Measurements from ENCODE around the gene MTX3. TPM values are rescaled to one million over a fixed set of nuclear protein-coding genes. Genes with fewer than 3 reads are reported as not detected.
A peak's percentile ranks its signal among the peaks of the same experiment; 100 is the strongest.

Gene MTX3
- total and polyA plus RNA-seq, 9 donors = 8.4 to 16.5 (median 12.5) TPM

GRCh38 chr5:80031109-80031508, 40.0 kb upstream of the MTX3 start:
- H3K9me3 ChIP-seq (replicated peaks; ENCODE audit: control insufficient read depth, low read depth, low read length) = no peaks in the 10 kb centered on the region
- 83% methylated on average over 1 of the region's 1 CpG for WGBS (ENCODE audit: insufficient coverage)
- H3K4me1 ChIP-seq (ENCODE audit: control insufficient read depth, insufficient read depth, low read length) = peaks cover 6% of the 10 kb centered on the region
- DNase-seq = no peak
- no peak overlapping the region for H3K4me3 ChIP-seq (ENCODE audit: low read length)
- H3K27me3 ChIP-seq (ENCODE audit: control insufficient read depth, insufficient read depth, low read length) = peaks cover 34% of the 10 kb centered on the region
- no peaks in the 10 kb centered on the region for H3K36me3 ChIP-seq (ENCODE audit: control insufficient read depth, insufficient read depth, low read length)
- no peak overlapping the region for H3K27ac ChIP-seq (ENCODE audit: low read length)

- Histone ChIP-seq H3K27ac (ENCODE audit: low read length) (no peak overlapping the region), H3K4me3 (ENCODE audit: low read length) (no peak overlapping the region), H3K27me3 (ENCODE audit: control insufficient read depth, insufficient read depth, low read length) (peaks cover 3% of the 10 kb centered on the region), H3K4me1 (ENCODE audit: control insufficient read depth, insufficient read depth, low read length) (no peaks in the 10 kb centered on the region), H3K36me3 (ENCODE audit: control insufficient read depth, insufficient read depth, low read length) (no peaks in the 10 kb centered on the region), H3K9me3 (replicated peaks; ENCODE audit: control insufficient read depth, low read depth, low read length) (no peaks in the 10 kb centered on the region)
- no peak for DNase-seq
Observed at GRCh38 chr5:80026841-80027240, 35.8 kb upstream of the MTX3 start.

GRCh38 chr5:80025069-80025468, 34.0 kb upstream of the MTX3 start:
- Histone ChIP-seq H3K9me3 (replicated peaks; ENCODE audit: control insufficient read depth, low read depth, low read length) (no peaks in the 10 kb centered on the region), H3K36me3 (ENCODE audit: control insufficient read depth, insufficient read depth, low read length) (no peaks in the 10 kb centered on the region), H3K27me3 (ENCODE audit: control insufficient read depth, insufficient read depth, low read length) (no peaks in the 10 kb centered on the region), H3K4me3 (ENCODE audit: low read length) (no peak overlapping the region), H3K4me1 (ENCODE audit: control insufficient read depth, insufficient read depth, low read length) (no peaks in the 10 kb centered on the region), H3K27ac (ENCODE audit: low read length) (no peak overlapping the region)
- no peak for DNase-seq
- no CpG with 5 or more reads among the region's 2 CpGs for WGBS (ENCODE audit: insufficient coverage)

GRCh38 chr5:80010754-80011392, 19.8 kb upstream of the MTX3 start:
- Histone ChIP-seq H3K4me1 (ENCODE audit: control insufficient read depth, insufficient read depth, low read length) (peaks cover 3% of the 10 kb centered on the region), H3K4me3 (ENCODE audit: low read length) (no peak overlapping the region)
- 70% methylated on average over 5 of the region's 5 CpGs for WGBS (ENCODE audit: insufficient coverage)

GRCh38 chr5:80008995-80009765, 18.1 kb upstream of the MTX3 start:
- WGBS (ENCODE audit: insufficient coverage) = 25% methylated on average over 1 of the region's 4 CpGs
- DNase-seq = peak; percentile 86
- H3K4me1 ChIP-seq (ENCODE audit: control insufficient read depth, insufficient read depth, low read length) = peaks cover 3% of the 10 kb centered on the region
- H3K27ac ChIP-seq (ENCODE audit: low read length) = peak overlapping the region; percentile 51
- H3K27me3 ChIP-seq (ENCODE audit: control insufficient read depth, insufficient read depth, low read length) = no peaks in the 10 kb centered on the region
- H3K36me3 ChIP-seq (ENCODE audit: control insufficient read depth, insufficient read depth, low read length) = no peaks in the 10 kb centered on the region
- no peak overlapping the region for H3K4me3 ChIP-seq (ENCODE audit: low read length)
- no peaks in the 10 kb centered on the region for H3K9me3 ChIP-seq (replicated peaks; ENCODE audit: control insufficient read depth, low read depth, low read length)

More at GRCh38 chr5:80010754-80011392, 19.8 kb upstream of the MTX3 start:
- no peak overlapping the region for H3K27ac ChIP-seq (ENCODE audit: low read length)
- peak; percentile 20 for DNase-seq
- H3K9me3 ChIP-seq (replicated peaks; ENCODE audit: control insufficient read depth, low read depth, low read length) = no peaks in the 10 kb centered on the region
- H3K36me3 ChIP-seq (ENCODE audit: control insufficient read depth, insufficient read depth, low read length) = no peaks in the 10 kb centered on the region
- no peaks in the 10 kb centered on the region for H3K27me3 ChIP-seq (ENCODE audit: control insufficient read depth, insufficient read depth, low read length)

- no peaks in the 10 kb centered on the region for H3K36me3 ChIP-seq (ENCODE audit: control insufficient read depth, insufficient read depth, low read length)
- no peaks in the 10 kb centered on the region for H3K27me3 ChIP-seq (ENCODE audit: control insufficient read depth, insufficient read depth, low read length)
- no peak overlapping the region for H3K27ac ChIP-seq (ENCODE audit: low read length)
- H3K4me1 ChIP-seq (ENCODE audit: control insufficient read depth, insufficient read depth, low read length) = no peaks in the 10 kb centered on the region
- no peak for DNase-seq
- no CpG with 5 or more reads among the region's 1 CpG for WGBS (ENCODE audit: insufficient coverage)
- no peak overlapping the region for H3K4me3 ChIP-seq (ENCODE audit: low read length)
- no peaks in the 10 kb centered on the region for H3K9me3 ChIP-seq (replicated peaks; ENCODE audit: control insufficient read depth, low read depth, low read length)
Observed at GRCh38 chr5:80002677-80003076, 11.6 kb upstream of the MTX3 start.

- Histone ChIP-seq H3K36me3 (ENCODE audit: control insufficient read depth, insufficient read depth, low read length) (no peaks in the 10 kb centered on the region), H3K4me3 (ENCODE audit: low read length) (no peak overlapping the region), H3K9me3 (replicated peaks; ENCODE audit: control insufficient read depth, low read depth, low read length) (no peaks in the 10 kb centered on the region), H3K27ac (ENCODE audit: low read length) (no peak overlapping the region), H3K27me3 (ENCODE audit: control insufficient read depth, insufficient read depth, low read length) (no peaks in the 10 kb centered on the region), H3K4me1 (ENCODE audit: control insufficient read depth, insufficient read depth, low read length) (no peaks in the 10 kb centered on the region)
- no CpG with 5 or more reads among the region's 1 CpG for WGBS (ENCODE audit: insufficient coverage)
- DNase-seq = no peak
Observed at GRCh38 chr5:79999722-80000121, 8.7 kb upstream of the MTX3 start.

GRCh38 chr5:79992891-79993657, 2.0 kb upstream of the MTX3 start:
- Histone ChIP-seq H3K27me3 (ENCODE audit: control insufficient read depth, insufficient read depth, low read length) (no peaks in the 10 kb centered on the region), H3K36me3 (ENCODE audit: control insufficient read depth, insufficient read depth, low read length) (peaks cover 4% of the 10 kb centered on the region), H3K4me3 (ENCODE audit: low read length) (no peak overlapping the region), H3K9me3 (replicated peaks; ENCODE audit: control insufficient read depth, low read depth, low read length) (no peaks in the 10 kb centered on the region), H3K27ac (ENCODE audit: low read length) (no peak overlapping the region), H3K4me1 (ENCODE audit: control insufficient read depth, insufficient read depth, low read length) (peaks cover 6% of the 10 kb centered on the region)
- DNase-seq = peak; percentile 58
- WGBS (ENCODE audit: insufficient coverage) = no CpG with 5 or more reads among the region's 2 CpGs

- peaks cover 6% of the 10 kb centered on the region for H3K4me1 ChIP-seq (ENCODE audit: control insufficient read depth, insufficient read depth, low read length)
- no peak overlapping the region for H3K27ac ChIP-seq (ENCODE audit: low read length)
- peak overlapping the region; percentile 88 for H3K4me3 ChIP-seq (ENCODE audit: low read length)
- no peak for DNase-seq
- H3K36me3 ChIP-seq (ENCODE audit: control insufficient read depth, insufficient read depth, low read length) = peaks cover 11% of the 10 kb centered on the region
- no peaks in the 10 kb centered on the region for H3K27me3 ChIP-seq (ENCODE audit: control insufficient read depth, insufficient read depth, low read length)
- WGBS (ENCODE audit: insufficient coverage) = no CpG with 5 or more reads among the region's 6 CpGs
- H3K9me3 ChIP-seq (replicated peaks; ENCODE audit: control insufficient read depth, low read depth, low read length) = no peaks in the 10 kb centered on the region
Observed at GRCh38 chr5:79990205-79990597, 861 bp downstream of the MTX3 start.

- Histone ChIP-seq H3K27me3 (ENCODE audit: control insufficient read depth, insufficient read depth, low read length) (no peaks in the 10 kb centered on the region), H3K36me3 (ENCODE audit: control insufficient read depth, insufficient read depth, low read length) (peaks cover 23% of the 10 kb centered on the region), H3K4me1 (ENCODE audit: control insufficient read depth, insufficient read depth, low read length) (no peaks in the 10 kb centered on the region), H3K4me3 (ENCODE audit: low read length) (no peak overlapping the region), H3K27ac (ENCODE audit: low read length) (no peak overlapping the region), H3K9me3 (replicated peaks; ENCODE audit: control insufficient read depth, low read depth, low read length) (no peaks in the 10 kb centered on the region)
- DNase-seq = no peak
Observed at GRCh38 chr5:79986260-79986659, 4.8 kb downstream of the MTX3 start.

All from muscle of leg (tissue), 11 donors.